ENCODE data around the gene LRRC27. TPM values are rescaled to one million over a fixed set of nuclear protein-coding genes. Genes with fewer than 3 reads are reported as not detected.
"Not testable (repeated sequence)": the region's sequence is repeated elsewhere in the genome, so short reads cannot be mapped to it uniquely, and the experiment has no call there.

Gene LRRC27
- total RNA-seq, 1 donor from 2014 or later, result 3.4 TPM

DNA sequence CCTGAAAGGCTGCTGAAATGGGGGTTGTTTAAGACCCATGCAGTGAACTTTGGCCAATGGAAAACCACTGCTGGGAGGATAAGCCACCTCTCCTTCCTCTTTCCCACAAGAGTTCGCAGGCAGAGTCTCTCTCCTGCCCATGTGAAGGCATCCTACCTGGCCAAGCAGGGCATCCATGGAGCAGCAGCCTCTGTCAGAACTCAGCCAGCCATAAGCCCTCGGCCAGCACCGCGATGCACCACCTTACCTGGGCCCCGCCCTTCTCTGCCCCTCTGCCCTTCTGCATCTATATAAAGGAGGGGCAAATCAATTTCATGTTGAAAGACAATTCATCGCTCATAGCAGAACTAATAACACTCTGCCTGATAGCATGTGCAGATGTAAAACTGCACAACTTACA lies 18.1 kb upstream of the LRRC27 start:
- no peak for DNase-seq (ENCODE audit: low spot score)
- no peak for ATAC-seq

GRCh38 chr10:132314336-132314735 lies 17.7 kb upstream of the LRRC27 start:
- no peak for DNase-seq (ENCODE audit: low spot score)
- no peak for ATAC-seq

GRCh38 chr10:132314881-132315280 lies 17.1 kb upstream of the LRRC27 start:
- ATAC-seq; DNase-seq (ENCODE audit: low spot score): not testable (repeated sequence)

DNA sequence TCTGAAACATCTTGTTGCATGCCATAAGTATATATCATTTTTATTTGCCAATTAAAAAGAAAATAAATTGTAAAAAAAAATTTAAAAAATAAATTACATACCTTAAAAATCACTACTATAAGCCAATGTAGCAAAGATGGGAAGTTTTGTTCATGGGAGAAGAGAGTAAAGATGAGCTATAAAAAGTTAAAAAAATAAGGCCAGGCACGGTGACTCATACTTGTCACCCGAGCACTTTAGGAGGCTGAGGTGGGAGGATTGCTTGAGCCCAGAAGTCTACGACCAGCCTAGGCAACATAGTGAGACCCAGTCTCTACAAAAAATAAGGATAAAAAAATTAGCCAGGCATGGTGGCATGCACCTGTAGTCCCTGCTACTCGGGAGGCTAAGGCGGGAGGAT lies 15.9 kb upstream of the LRRC27 start:
- no peak for DNase-seq (ENCODE audit: low spot score)

DNA sequence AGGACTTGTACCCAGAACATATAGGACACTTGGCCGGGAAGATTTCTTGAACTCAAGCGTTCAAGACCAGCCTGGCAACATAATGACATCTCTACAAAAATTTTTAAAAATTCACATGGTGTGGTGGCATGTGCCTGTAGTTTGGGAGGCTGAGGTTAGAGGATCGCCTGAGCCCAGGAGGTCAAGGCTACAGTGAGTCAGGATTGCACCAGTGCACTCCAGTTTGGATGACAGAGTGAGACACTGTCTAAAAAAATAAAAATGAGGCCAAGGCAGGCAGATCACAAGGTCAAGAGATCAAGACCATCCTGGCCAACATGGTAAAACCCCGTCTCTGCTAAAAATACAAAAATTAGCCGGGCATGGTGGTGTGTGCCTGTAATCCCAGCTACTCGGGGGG lies 14.5 kb upstream of the LRRC27 start:
- not testable (repeated sequence) for ATAC-seq; DNase-seq (ENCODE audit: low spot score)

More for the DNA sequence above, 15.9 kb upstream of the LRRC27 start:
- no peak for ATAC-seq

GRCh38 chr10:132319853-132320653 lies 11.9 kb upstream of the LRRC27 start:
- peak; percentile 55 for ATAC-seq
- DNase-seq (ENCODE audit: low spot score), result no peak

DNA sequence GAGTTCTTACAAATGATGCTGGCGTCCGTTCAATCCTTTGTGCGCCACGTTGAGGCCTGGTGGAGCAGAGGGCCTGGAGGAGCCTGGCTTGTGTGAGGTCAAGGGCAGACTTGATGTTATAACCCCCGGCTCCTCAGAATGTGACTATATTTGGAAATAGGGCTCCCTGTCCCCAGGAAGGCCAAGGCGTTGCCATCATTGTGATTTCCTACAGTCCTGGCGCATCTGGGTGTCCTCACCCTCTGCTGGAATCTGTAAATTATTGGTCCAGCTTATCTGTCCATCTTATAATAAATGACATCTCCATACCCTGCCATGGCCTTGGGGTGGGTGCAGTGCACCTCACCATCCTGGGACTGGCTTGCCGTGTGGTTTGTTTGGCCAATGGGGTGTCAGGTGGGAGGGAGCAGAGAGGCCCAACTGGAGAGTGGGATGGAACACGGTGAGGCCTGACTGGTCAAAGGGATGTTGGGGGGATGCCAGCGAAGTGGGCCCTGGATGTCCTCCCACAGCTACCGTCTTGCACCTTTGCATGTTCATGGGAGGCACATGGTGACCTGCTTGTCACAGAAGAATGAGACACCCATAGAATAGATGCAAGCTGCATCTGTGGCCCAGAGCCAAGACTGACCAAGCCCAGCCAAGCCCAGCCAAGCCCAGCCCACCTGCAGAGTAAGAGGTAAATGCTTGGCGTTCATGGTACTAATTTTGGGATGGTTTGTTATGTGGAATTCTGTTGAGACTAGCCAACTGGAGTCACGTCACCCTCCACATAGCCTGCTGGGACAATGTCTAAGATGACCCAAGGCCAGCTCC lies 11.1 kb upstream of the LRRC27 start:
- ATAC-seq (no peak), DNase-seq (ENCODE audit: low spot score) (no peak)

GRCh38 chr10:132321726-132322125 lies 10.3 kb upstream of the LRRC27 start:
- no peak for DNase-seq (ENCODE audit: low spot score)
- no peak for ATAC-seq

DNA sequence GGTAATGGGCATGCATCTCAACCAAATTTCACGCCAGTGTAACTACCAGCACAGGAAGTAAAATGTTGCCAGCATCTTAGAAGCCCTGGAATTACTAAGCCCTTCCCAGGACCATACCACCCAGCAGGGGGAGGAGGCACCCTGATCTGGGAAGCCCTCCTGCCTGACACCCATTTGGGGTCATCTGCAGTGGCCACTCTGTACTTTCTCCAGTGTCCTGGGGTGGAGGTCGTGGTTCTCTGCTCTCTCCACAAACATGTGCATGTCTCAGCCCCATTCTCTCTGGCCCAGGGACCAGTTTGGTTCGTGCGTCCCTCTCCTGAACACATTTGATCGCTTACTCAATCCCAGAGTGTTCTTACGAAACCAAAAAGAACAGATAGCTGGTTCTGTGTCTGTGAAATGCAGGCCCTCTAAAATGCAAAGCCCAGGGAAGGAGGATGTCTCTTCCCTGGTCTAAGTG lies 9.4 kb upstream of the LRRC27 start:
- ATAC-seq, result peak; percentile 86
- DNase-seq (ENCODE audit: low spot score), result no peak

DNA sequence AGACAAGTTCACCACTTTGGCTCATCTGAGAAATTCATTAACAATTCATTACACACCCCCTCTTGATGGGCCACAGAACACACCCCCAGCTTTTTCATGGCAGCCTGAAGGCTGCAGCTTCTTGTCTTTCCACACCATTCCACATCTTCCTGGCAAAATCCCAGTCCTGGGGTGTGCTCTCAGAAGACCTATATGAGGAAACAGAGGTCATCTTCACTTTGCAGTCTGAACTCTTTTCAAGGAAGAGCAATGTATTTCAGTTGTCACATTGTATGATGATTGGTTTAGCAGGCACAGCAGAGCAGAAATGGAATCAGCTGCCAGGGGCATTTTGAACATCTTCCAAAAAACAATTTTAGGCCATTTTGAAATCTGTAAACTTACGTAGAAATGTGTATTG lies 7.8 kb upstream of the LRRC27 start:
- DNase-seq (ENCODE audit: low spot score), result no peak
- no peak for ATAC-seq

DNA sequence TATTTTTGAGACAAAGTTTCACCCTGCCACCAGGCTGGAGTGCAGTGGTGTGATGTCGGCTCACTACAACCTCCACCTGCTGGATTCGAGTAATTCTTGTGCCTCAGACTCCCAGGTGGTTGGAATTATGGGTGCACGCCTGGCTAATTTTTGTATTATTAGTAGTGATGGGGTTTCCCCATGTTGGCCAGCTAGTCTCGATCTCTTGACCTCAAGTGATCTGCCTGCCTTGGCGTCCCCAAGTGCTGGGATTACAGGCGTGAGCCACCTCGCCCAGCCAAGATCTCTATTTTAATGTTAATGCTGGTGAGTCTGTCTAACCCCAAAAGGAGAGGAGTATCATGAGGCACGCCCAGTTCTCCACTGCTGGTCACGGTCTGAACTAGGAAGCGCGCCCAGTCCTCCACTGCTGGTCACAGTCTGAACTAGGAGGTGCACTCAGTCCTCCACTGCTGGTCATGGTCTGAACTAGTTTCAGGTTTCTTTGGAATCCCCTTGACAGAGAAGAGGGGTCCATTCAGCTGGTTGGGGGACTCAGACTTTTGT lies 5.6 kb upstream of the LRRC27 start:
- no peak for DNase-seq (ENCODE audit: low spot score)
- no peak for ATAC-seq

DNA sequence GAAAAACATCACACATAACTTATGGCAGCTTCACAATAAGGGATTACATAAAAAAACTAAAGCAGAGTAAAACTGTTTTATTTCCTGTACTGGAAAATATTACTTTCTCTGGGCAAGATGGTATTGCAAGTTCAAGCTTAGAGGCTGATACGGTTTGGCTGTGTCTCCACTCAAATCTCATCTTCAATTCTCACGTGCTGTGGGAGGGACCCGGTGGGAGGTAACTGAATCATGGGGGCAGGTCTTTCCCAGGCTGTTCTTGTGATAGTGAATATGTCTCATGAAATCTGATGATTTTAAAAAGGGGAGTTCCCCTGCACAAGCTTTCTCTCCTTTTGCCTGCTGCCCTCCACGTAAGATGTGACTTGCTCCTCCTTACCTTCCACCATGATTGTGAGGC lies 5.1 kb upstream of the LRRC27 start:
- ATAC-seq (no peak), DNase-seq (ENCODE audit: low spot score) (no peak)

- ATAC-seq, result no peak
- DNase-seq (ENCODE audit: low spot score), result no peak
Measured at GRCh38 chr10:132328106-132328505, 3.9 kb upstream of the LRRC27 start.

DNA sequence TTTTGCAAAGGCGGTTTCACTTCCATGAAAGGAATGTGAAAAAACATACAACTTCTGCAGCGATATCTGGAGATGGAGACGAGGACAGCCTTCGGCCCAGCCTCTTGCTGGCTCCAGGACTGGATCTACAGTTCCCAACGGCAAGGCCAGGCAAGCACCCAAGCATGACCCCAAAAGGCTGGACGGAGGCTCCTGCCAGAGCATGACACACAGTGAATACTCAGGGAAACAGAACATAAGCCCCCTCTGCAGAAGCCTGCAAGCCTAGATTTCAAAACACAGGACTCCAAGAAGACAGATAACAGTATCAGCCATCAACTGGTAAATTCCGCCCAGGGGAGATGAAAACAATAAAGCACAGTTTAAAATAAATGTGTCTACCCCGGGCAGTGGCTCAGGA lies 3.3 kb upstream of the LRRC27 start:
- no peak for DNase-seq (ENCODE audit: low spot score)
- no peak for ATAC-seq

GRCh38 chr10:132329565-132330485 lies 2.2 kb upstream of the LRRC27 start:
- ATAC-seq, result no peak
- DNase-seq (ENCODE audit: low spot score), result no peak

DNA sequence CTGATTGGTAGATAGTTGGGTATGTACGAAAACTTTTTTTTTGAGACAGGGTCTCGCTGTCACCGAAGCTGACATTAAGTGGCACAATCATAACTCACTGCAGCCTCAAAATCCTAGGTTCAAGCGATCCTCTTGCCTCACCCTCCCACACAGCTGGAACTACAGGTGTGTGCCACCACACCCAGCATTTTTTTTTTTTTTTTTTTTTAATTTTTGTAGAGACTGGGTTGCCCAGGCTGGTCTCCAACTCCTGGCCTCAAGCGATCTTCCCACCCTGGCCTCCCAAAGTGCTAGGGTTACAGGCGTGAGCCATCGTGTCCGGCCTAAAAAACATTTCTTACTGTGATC lies 1.5 kb upstream of the LRRC27 start:
- no peak for DNase-seq (ENCODE audit: low spot score)
- ATAC-seq, result no peak

DNA sequence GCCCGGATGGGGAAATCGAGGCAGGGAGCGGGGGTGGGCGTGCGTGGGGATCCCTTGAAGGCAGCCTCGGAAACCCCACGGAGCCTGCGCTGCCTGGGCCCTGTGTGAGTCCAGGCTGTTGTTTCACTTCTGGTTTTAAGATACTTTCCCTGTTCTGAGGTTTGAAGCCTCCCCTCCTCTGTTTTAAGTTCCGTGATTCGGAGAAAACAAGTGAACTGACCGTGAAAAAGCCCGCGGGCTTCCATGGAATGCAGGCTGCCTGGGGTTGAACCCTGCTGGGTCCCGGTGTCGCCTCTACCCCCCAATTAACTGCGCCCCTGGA lies 401 bp downstream of the LRRC27 start:
- ATAC-seq (peak; percentile 6), DNase-seq (ENCODE audit: low spot score) (no peak)

DNA sequence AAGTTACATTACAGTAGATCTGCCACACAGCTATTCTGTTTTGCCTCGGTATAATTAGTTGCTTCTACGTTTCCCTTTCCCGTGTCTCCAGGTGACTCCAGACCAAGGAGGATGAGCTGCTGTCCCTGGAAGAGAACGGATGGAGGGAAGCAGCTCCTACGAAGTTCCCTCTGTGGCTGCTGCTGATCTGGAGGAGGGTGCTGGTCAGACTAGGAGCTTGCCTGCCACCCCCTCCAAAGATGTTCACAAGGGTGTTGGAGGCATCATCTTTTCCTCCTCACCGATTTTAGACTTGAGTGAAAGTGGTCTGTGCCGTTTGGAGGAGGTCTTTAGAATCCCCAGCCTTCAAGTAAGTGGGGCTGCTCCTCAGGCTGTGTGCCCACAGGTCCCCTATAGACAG lies 1.4 kb downstream of the LRRC27 start:
- DNase-seq (ENCODE audit: low spot score), result no peak
- no peak for ATAC-seq

DNA sequence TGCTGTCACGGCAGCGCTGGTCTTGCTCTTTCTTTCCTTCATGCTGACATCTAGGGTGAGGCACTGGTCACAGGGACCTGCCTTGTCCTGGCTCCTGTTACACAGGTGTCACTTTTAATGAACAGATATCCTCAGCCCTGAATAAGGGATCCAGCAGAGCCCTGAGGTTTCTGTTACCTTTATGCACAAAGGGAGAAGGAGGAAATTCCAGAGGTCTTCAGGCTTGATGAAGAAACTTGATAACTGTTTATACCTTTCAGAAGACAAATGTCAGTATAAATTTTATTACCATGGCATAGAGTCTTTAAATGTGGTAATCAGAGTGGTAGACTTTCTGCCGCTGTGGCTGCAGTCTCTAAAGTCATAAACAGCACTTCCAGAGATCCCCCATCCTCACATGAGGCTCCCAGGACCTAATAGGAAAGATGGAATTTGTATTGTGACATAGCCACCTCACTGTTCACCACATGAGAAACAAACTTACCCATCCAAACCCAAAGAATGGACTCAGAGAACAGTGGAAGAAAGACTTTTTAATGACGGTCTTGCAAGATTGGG lies 2.7 kb downstream of the LRRC27 start:
- no peak for DNase-seq (ENCODE audit: low spot score)

GRCh38 chr10:132335189-132336063 lies 3.4 kb downstream of the LRRC27 start:
- ATAC-seq (no peak), DNase-seq (ENCODE audit: low spot score) (no peak)

More for the DNA sequence above, 2.7 kb downstream of the LRRC27 start:
- no peak for ATAC-seq
